GM21737 (cell line): Measurements from ENCODE around the gene MYL12A.
A peak's percentile ranks its signal among the peaks of the same experiment; 100 is the strongest.
"Not testable (repeated sequence)": the region's sequence is repeated elsewhere in the genome, so short reads cannot be mapped to it uniquely, and the experiment has no call there.

ENCODE experiments used
- ATAC-seq: cut with Tn5 transposase; IDR thresholded peaks from one replicate; pipeline ENCODE4 v1.9.1; 2021; ENCODE audit warnings: mild to moderate bottlenecking, moderate library complexity; ENCODE audit not compliant: unreplicated experiment

MYL12A gene

GRCh38 chr18:3254725-3255124 lies 7.1 kb downstream of the MYL12A start:
- ATAC-seq, result no peak

GRCh38 chr18:3255611-3256165 lies 8.1 kb downstream of the MYL12A start:
- no peak for ATAC-seq

DNA sequence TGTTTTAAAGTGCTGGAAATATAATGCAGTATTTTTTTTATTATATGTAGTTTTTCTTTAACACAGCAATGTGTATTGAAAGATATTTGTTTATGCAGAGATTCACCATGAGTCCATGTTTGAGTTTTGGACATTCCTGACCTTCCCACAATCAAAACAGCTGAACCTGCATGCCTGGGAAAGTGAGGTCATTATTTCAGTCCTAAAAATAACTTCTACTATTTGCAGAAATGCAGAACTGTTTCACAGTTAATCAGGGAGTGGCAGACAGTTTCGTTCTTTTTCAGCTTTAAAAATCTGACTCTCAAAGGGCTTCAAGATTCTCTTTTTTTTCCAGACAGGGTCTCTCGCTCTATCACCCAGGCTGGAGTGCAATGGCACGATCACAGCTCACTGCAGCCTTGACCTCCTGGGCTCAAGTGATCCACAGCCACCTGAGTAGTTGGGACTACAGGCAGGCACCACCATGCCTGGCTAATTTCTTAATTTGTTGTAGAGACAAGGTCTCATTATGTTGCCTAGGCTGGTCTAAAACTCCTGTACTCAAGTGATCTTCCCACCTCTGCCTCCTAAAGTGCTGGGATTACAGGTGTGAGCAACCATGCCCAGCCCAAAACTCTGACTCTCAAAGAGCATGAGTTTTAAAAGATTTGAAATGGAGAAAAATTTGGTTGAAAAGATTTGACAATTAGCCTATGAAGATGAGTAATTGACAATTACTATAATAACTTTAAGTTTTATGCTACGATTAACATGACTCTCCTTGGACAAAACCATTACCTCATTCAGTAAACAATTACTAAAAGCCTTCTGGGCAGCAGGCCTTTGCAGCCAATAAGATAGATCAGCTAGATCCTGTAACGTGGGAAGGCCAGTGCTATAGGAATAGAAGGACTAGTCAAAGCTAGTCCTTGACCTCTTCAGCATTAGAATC lies 9.4 kb downstream of the MYL12A start:
- no peak for ATAC-seq

DNA sequence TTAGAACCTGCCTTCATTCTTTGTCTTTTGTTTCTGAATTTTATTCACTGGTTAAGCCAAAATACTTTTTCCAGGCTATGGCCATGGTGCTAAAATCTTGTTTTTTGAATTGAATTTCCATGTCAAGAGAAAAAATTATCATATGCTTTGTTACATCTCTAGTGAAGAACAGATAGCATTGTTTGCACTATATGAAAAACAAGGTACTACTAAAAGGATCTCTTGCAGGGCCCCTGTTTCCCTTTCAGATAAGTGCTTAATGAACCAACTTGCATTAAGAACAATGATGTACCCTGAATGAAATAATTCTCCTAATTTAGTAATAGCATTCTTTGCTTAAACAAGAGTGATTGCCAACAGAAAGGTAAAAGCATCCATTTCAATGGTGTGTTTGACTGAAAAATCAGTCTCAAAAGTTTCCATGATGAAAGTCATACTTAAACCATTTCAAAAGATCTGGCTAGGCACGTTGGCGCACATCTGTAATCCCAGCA lies 10.1 kb downstream of the MYL12A start:
- no peak for ATAC-seq

- no peak for ATAC-seq
Measured at GRCh38 chr18:3260995-3261372, 13.4 kb downstream of the MYL12A start.

GRCh38 chr18:3261373-3262233 lies 14.0 kb downstream of the MYL12A start, which contains the start of gene MYL12B:
TSS of gene MYL12B (plus strand) at chr18:3262133. CDS start at chr18:3272899, 10,766 bp downstream.
- ATAC-seq, result peak; percentile 77

DNA sequence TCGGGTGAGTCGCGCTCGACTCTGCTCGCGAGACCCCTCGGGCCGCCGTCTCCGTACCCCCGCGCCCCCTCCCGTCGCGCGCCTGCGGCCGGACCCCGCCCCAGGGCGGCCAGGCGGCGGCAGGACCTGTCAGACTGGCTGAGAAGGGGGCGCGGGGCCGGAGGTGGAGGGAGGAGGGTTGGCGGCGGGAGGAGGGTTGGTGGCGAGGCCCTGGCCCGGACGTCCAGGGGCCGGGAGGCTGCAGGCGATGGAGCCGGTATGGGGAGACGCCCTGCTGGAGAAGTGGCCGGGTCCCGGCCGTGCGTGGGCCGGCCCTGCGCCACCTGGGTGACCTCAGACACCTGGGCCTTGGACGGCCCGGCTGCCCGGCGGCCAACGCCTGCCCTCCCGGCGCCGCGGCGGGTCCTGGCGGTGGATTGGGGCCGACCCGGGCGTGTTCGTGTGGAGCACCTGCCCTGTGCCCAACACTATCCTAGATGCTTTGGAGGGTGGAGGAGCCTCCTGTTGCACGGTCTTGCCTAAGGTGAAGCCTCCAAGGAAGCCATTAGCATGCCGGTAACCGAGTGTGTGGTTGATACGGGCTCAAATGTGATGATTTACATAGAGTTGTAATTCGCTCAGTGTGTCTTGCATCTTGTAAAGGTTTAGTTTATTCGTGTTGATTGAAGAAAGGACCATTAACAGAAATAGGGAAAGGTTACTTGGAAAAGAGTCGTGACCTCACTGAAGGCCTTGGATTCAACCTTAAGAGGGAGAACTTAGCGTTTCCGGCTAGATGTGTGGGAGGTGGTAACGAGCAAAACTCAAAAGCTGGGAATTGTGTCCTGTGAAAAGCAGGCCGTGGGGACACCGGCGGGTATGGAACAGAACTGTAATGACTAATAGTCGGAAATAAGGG lies 14.9 kb downstream of the MYL12A start:
- peak; percentile 25 for ATAC-seq

GRCh38 chr18:3263132-3263700 lies 15.6 kb downstream of the MYL12A start:
- no peak for ATAC-seq

- ATAC-seq, result no peak
Measured at GRCh38 chr18:3264362-3264761, 16.8 kb downstream of the MYL12A start.

DNA sequence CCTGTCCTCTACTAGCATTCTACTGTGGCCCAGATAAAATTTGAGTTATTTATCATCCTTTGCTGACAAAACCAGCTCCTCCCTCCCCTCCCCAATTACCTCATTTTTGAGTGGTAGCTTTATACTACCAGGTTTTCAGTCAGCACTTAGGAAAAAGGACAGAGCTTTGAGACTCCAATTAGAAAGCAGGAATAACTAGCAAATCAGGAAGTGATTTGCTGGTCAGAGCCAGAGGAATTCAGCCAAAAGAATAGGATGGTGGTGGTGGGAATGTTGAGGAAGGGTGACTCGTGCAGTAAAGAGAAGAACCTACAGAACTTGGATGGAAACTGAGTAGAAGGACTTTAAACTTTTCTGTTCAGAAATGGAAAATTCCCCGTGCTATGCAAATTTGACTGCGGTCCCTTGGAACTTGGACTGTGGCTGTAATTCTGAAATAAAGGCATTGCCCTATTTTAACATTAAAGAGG lies 18.0 kb downstream of the MYL12A start:
- no peak for ATAC-seq

- ATAC-seq, result no peak
Measured at GRCh38 chr18:3266062-3266608, 18.5 kb downstream of the MYL12A start.

- ATAC-seq, result no peak
Measured at GRCh38 chr18:3268306-3268705, 20.7 kb downstream of the MYL12A start.

- ATAC-seq, result no peak
Measured at GRCh38 chr18:3269241-3269913, 21.8 kb downstream of the MYL12A start.

- no peak for ATAC-seq
Measured at GRCh38 chr18:3269914-3270299, 22.3 kb downstream of the MYL12A start.

DNA sequence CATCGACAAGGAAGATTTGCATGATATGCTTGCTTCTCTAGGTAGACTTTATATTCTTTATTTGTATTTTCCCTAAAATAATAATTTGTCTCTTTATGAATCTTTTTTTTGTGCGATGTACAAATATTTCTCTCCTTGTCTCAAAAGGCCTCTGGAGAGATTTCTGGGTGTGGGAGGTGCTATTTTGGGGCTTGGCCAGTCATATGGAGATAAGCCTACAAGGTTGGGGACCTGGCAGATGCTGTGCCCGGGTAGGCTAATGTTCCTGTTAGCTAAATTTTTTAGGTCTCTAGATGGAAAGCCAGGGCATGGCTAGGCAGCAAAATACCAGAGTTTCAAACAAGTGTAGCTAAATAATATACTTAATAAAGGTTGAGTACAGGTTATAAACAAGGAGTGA lies 25.4 kb downstream of the MYL12A start:
- ATAC-seq, result no peak

DNA sequence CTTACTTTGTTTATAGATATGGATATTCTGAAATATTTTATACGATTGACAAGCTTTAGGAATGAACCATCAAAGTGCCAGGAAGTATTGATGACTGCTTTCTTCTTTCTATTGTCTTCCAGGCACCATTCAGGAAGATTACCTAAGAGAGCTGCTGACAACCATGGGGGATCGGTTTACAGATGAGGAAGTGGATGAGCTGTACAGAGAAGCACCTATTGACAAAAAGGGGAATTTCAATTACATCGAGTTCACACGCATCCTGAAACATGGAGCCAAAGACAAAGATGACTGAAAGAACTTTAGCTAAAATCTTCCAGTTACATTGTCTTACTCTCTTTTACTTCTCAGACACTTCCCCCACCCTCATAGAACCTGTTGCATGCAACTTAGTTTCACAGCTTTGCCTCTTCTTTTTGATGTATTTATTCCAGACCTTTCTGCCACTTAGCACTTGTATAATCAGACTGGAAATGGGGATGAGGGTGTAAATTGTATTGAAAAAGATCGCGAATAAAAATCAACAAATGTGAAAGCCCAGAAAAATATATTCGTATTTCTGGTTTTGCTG lies 30.1 kb downstream of the MYL12A start:
- not testable (repeated sequence) for ATAC-seq

GRCh38 chr18:3279201-3280185 lies 31.9 kb downstream of the MYL12A start:
- ATAC-seq, result peak; percentile 72
